Kidney capillary endothelial cell (primary cell): ENCODE results near the gene HS6ST1.
A peak's percentile ranks its signal among the peaks of the same experiment; 100 is the strongest.

ENCODE experiments used
- DNase-seq: peaks from one replicate; pipeline ENCODE4 v3.0.0-alpha.2; 2018; ENCODE audit warnings: low spot score

The HS6ST1 gene

GRCh38 chr2:128237911-128238697 is 80.6 kb downstream of the HS6ST1 start:
- no peak for DNase-seq

- DNase-seq, result peak; percentile 56
Measured at GRCh38 chr2:128237081-128237534, 81.6 kb downstream of the HS6ST1 start.

- DNase-seq, result no peak
Measured at GRCh38 chr2:128236491-128237035, 82.1 kb downstream of the HS6ST1 start.

- no peak for DNase-seq
Measured at GRCh38 chr2:128235581-128235980, 83.1 kb downstream of the HS6ST1 start.

GRCh38 chr2:128234613-128235012 is 84.1 kb downstream of the HS6ST1 start:
- no peak for DNase-seq

- no peak for DNase-seq
Measured at GRCh38 chr2:128233790-128234395, 84.8 kb downstream of the HS6ST1 start.

- peak; percentile 68 for DNase-seq
Measured at GRCh38 chr2:128232965-128233789, 85.5 kb downstream of the HS6ST1 start.

- peak; percentile 69 for DNase-seq
Measured at GRCh38 chr2:128228894-128229293, 89.8 kb downstream of the HS6ST1 start.

GRCh38 chr2:128227862-128228261 is 90.8 kb downstream of the HS6ST1 start:
- no peak for DNase-seq

GRCh38 chr2:128219891-128220290 is 98.8 kb downstream of the HS6ST1 start:
- no peak for DNase-seq

GRCh38 chr2:128217671-128218070 is 101.0 kb downstream of the HS6ST1 start:
- no peak for DNase-seq

GRCh38 chr2:128215897-128216642 is 102.6 kb downstream of the HS6ST1 start:
- no peak for DNase-seq
